GM18519 (cell line): ENCODE measurements around the gene FOXN4.

ENCODE experiments used
- ATAC-seq: cut with Tn5 transposase; IDR thresholded peaks from one replicate; pipeline ENCODE4 v1.9.1; 2021; ENCODE audit warnings: mild to moderate bottlenecking, moderate library complexity; ENCODE audit not compliant: unreplicated experiment, low FRiP score

The FOXN4 gene

DNA sequence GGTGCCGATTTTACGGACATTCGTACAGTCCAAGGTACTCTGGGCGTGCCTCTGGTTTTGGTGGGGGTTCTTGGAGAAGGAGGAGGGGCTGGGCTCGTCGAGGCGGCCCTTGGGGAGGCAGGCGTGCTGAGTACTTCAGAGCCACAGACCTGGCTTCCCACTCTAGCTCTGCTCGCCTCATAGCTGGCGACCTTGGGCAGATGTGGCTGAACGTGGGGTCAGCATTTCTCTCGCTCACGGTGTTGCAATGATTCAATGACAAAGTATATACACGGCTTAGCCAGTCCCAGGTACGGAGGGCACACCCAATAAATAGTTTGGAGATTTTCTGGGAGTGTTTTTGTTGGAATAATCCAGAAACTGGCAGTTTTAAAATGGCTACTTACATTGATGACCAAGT, 75.1 kb downstream of the FOXN4 start:
- no peak for ATAC-seq

DNA sequence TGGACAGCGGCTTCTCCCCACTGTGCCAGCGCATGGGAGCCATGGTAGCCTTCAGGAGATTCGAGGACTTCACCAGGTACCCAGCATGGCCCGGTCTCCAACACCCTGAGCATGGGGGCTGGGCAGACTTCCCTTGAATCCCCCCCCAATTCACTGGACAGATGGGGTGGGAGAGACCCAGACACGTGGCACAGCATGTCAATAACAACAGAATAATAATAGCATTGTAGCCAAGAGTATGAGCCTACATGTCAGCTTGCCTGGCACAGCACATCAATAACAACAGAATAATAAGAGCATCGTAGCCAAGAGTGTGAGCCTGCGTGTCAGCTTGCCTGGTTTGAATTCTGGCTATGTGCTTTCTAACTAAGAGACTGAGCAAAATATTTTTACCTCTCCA, 76.4 kb downstream of the FOXN4 start:
- ATAC-seq: no peak

DNA sequence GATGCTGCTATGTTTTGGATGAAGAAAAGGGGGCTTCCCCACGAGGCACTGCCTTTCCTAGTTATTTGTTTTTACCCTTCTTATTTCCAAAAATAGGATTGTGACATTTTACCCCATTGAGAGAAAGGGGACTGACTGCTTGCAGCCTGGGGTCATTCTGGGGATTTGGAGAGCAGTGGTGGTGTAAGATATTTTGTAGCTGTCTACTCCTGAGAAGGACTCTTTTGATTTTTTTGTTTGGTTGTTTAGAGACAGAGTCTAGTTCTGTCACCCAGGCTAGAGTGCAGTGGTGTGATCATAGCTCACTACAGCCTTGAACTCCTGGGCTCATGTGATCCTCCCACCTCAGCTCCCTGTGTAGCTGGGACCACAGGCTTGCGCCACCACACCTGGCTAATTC, 78.9 kb downstream of the FOXN4 start:
- ATAC-seq: no peak

DNA sequence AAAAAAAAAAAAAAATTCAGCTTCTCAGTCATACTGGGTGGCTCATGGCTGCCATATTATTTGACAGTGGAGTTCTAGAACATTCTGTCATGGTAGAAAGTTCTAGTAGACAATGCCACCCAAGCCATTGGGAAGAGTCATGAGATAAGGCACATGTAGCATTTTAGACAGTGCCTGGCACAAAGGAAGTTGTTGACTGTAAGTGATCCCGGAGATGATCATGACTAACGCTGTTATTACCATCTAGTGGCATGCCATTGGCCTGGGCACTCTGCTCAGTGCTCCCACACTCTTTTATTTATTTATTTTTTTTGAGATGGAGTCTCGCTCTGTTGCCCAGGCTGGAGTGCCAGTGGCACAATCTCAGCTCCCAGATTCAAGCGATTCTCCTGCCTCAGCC, 80.4 kb downstream of the FOXN4 start:
- ATAC-seq: no peak
